HEK293 (cell line): ENCODE measurements around the gene ENO4.

Source experiments
- CTCF ChIA-PET: fragments of 350-600 bp; formaldehyde crosslinking; extraction: SDS; loops from one replicate; lab custom pipeline; 2021; ENCODE audit warnings: antibody characterized with exemption; lab: Yijun Ruan, JAX
- POLR2A ChIA-PET: fragments of 300-600 bp; formaldehyde crosslinking; extraction: SDS; loops from one replicate; lab custom pipeline; 2020; ENCODE audit warnings: antibody characterized with exemption, inconsistent platforms; lab: Yijun Ruan, JAX
- H3K27ac ChIP-seq: fragments of 200-500 bp; sonication (Bioruptor generic); 2 replicates; pipeline ENCODE4 v1.5.1; 2014; ENCODE audit warnings: low read depth, low read length, control low read depth, inconsistent platforms; ENCODE audit errors: extremely low read depth
- H3K36me3 ChIP-seq, 2 experiments: fragments of 200-500 bp in 1 of 2; sonication (Bioruptor generic) in 1 of 2; 1 replicate in 1 of 2; 2 replicates in 1 of 2; pipeline ENCODE4 v1.5.1; 2014 to 2017; ENCODE audit warnings: inconsistent platforms in 2 of 2, low read length in 2 of 2; ENCODE audit not compliant: control insufficient read depth in 2 of 2, insufficient read depth in 1 of 2
- H3K4me1 ChIP-seq: fragments of 200-500 bp; sonication (Bioruptor generic); 2 replicates; pipeline ENCODE4 v1.5.1; 2014; ENCODE audit warnings: mild to moderate bottlenecking, low read length, inconsistent platforms; ENCODE audit not compliant: control insufficient read depth, insufficient read depth
- H3K4me3 ChIP-seq: 2 replicates; pipeline ENCODE4 v1.5.1; 2011; ENCODE audit warnings: low read depth, mild to moderate bottlenecking, control low read depth, low read length, moderate library complexity
- H3K9me3 ChIP-seq: fragments of 200-500 bp; sonication (Bioruptor generic); 2 replicates; pipeline ENCODE4 v1.5.1; 2014; ENCODE audit warnings: low read depth, low read length, inconsistent platforms; ENCODE audit not compliant: control insufficient read depth, insufficient read depth
- CTCF ChIP-seq: fragments of 450-650 bp; formaldehyde crosslinking; IDR thresholded peaks from 2 replicates; pipeline ENCODE4 v1.5.1; 2016; ENCODE audit warnings: missing biosample characterization, missing genetic modification characterization
- EGR2 ChIP-seq: fragments of 450-650 bp; formaldehyde crosslinking; IDR thresholded peaks from 2 replicates; pipeline ENCODE4 v1.5.1; 2016; ENCODE audit warnings: low read depth, missing biosample characterization, missing genetic modification characterization
- GLIS1 ChIP-seq: fragments of 450-650 bp; formaldehyde crosslinking; IDR thresholded peaks from 2 replicates; pipeline ENCODE4 v1.5.1; 2016; ENCODE audit warnings: missing biosample characterization, missing genetic modification characterization
- KLF8 ChIP-seq: fragments of 450-650 bp; formaldehyde crosslinking; IDR thresholded peaks from 2 replicates; pipeline ENCODE4 v1.5.1; 2016; ENCODE audit warnings: missing biosample characterization, missing genetic modification characterization
- MYNN ChIP-seq: fragments of 450-650 bp; formaldehyde crosslinking; IDR thresholded peaks from 2 replicates; pipeline ENCODE4 v1.5.1; 2016; ENCODE audit warnings: missing biosample characterization, missing genetic modification characterization, borderline replicate concordance
- REST ChIP-seq: fragments of 450-650 bp; formaldehyde crosslinking; IDR thresholded peaks from 2 replicates; pipeline ENCODE4 v1.5.1; 2016; ENCODE audit warnings: missing biosample characterization, missing genetic modification characterization
- YY2 ChIP-seq: fragments of 450-650 bp; formaldehyde crosslinking; IDR thresholded peaks from 2 replicates; pipeline ENCODE4 v1.5.1; 2016; ENCODE audit warnings: missing biosample characterization, missing genetic modification characterization
- ZFHX2 ChIP-seq: fragments of 450-650 bp; formaldehyde crosslinking; conservative IDR thresholded peaks from 2 replicates; pipeline ENCODE4 v1.5.1; 2016; ENCODE audit warnings: missing biosample characterization, missing genetic modification characterization
- ZNF114 ChIP-seq: fragments of 450-650 bp; formaldehyde crosslinking; IDR thresholded peaks from 2 replicates; pipeline ENCODE4 v1.5.0; 2017; ENCODE audit warnings: missing biosample characterization, missing genetic modification characterization
- ZNF132 ChIP-seq: fragments of 450-650 bp; formaldehyde crosslinking; IDR thresholded peaks from 2 replicates; pipeline ENCODE4 v1.5.1; 2017; ENCODE audit warnings: missing biosample characterization, missing genetic modification characterization, borderline replicate concordance
- ZNF138 ChIP-seq: fragments of 450-650 bp; formaldehyde crosslinking; IDR thresholded peaks from 2 replicates; pipeline ENCODE4 v1.5.1; 2016; ENCODE audit warnings: missing biosample characterization, missing genetic modification characterization, borderline replicate concordance
- ZNF211 ChIP-seq: fragments of 450-650 bp; formaldehyde crosslinking; IDR thresholded peaks from 2 replicates; pipeline ENCODE4 v1.5.1; 2016; ENCODE audit warnings: low read depth, missing biosample characterization, missing genetic modification characterization
- ZNF37A ChIP-seq: fragments of 450-650 bp; IDR thresholded peaks from 2 replicates; pipeline ENCODE4 v1.5.1; 2018; ENCODE audit warnings: missing biosample characterization, missing genetic modification characterization
- ZNF704 ChIP-seq: fragments of 450-650 bp; formaldehyde crosslinking; IDR thresholded peaks from 2 replicates; pipeline ENCODE4 v1.5.1; 2016; ENCODE audit warnings: missing biosample characterization, missing genetic modification characterization

Gene ENO4

GRCh38 chr10:116861796-116862195 lies 12.5 kb downstream of the ENO4 start (continued):
- no peak for TF ChIP-seq ZNF211
- no peak for TF ChIP-seq YY2 (tag by site-specific recombination)
- TF ChIP-seq ZNF132 (tag by site-specific recombination) = no peak

- Histone ChIP-seq H3K4me1 (no peaks in the 10 kb centered on the region), H3K27ac (no peak overlapping the region), H3K9me3 (no peaks in the 10 kb centered on the region), H3K4me3 (no peak overlapping the region), H3K36me3 (no peaks in the 10 kb centered on the region)
- ChIA-PET CTCF (interaction anchor here (1.3 kb wide), 1 partner anchor 76 kb away, joined by 4 read pairs; no protein-coding TSS in a partner anchor), POLR2A (no interaction called here)
- TF ChIP-seq EGR2 (tag by site-specific recombination) (0 out of 2 replicates have a peak, but pooled peaks have one; percentile 12), ZFHX2 (tag by site-specific recombination) (peak; percentile 35; the same call in 1 of the 2 replicates), KLF8 (tag by site-specific recombination) (no peak)
Measured at GRCh38 chr10:116864436-116864835, 15.1 kb downstream of the ENO4 start.

GRCh38 chr10:116866066-116866465 lies 16.8 kb downstream of the ENO4 start:
- H3K36me3 ChIP-seq = no peaks in the 10 kb centered on the region
- no peak overlapping the region for H3K27ac ChIP-seq
- TF ChIP-seq GLIS1 (tag by site-specific recombination) (no peak), CTCF (tag by site-specific recombination) (no peak), ZNF138 (tag by site-specific recombination) (no peak), MYNN (tag by site-specific recombination) (no peak), ZNF114 (tag by site-specific recombination) (no peak), ZNF704 (tag by site-specific recombination) (no peak), ZNF37A (no peak), REST (tag by site-specific recombination) (no peak)
- no peaks in the 10 kb centered on the region for H3K4me1 ChIP-seq
- CTCF ChIA-PET = no interaction called here
- no peaks in the 10 kb centered on the region for H3K9me3 ChIP-seq
- H3K4me3 ChIP-seq = no peak overlapping the region
- POLR2A ChIA-PET = no interaction called here
